Tongue (tissue), 2 donors: ENCODE measurements around the gene SMLR1. TPM values are rescaled to one million over a fixed set of nuclear protein-coding genes. Genes with fewer than 3 reads are reported as not detected.
"Not testable (repeated sequence)": the region's sequence is repeated elsewhere in the genome, so short reads cannot be mapped to it uniquely, and the experiment has no call there.

Source experiments
- DNase-seq: peaks from one replicate; pipeline ENCODE4 v3.0.0-alpha.2; 2015
- total RNA-seq: library from RNA; depleted of rRNA; stranded (reverse); fragments of >200 nt; gene quantifications from one replicate; pipeline ENCODE4 v1.2.3, GENCODE V29; 2014

The SMLR1 gene
- not detected for total RNA-seq

DNA sequence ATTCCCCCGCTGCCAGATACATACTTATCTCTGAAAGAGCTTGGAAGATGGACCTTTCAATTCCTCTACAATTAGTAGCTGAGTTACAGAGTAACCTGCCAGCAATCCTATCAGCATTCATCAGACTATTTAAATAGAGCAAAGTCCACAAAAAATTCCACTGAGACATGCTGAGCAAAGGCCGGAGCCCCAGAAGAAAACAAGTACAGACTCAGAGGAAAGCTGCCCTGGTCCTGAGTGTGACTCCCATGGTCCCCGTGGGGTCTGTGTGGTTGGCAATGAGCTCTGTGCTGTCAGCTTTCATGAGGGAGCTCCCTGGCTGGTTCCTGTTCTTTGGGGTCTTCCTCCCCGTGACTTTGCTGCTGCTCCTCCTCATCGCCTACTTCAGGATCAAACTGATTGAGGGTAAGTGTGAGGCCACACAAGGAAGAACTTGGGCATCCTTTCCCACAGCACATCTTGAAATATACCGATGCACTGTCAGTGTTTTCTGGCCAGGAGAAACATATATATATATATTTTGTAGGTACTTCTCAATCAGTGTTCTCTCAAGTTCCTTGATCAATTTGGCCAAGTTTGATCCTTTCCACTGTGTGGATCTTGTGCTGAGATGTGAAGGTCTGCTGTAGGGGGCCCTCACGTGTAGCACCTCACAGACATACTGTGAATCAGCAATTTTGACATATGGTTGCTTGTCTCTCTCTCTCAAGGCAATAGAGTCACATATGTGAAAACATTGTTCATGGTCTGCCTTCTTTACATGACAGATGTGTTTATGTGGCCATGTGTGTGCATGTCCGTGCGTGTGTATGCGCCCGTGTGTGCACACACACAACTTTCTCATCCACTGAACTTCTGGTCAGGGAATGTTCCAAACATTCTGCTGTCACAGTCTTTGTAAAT lies at the start of gene SMLR1:
Gene SMLR1, plus strand, starts transcription at position 160 of the 903 bp plus-strand sequence. Its CDS starts 8 bp downstream, at position 168.
- DNase-seq, result no peak

DNA sequence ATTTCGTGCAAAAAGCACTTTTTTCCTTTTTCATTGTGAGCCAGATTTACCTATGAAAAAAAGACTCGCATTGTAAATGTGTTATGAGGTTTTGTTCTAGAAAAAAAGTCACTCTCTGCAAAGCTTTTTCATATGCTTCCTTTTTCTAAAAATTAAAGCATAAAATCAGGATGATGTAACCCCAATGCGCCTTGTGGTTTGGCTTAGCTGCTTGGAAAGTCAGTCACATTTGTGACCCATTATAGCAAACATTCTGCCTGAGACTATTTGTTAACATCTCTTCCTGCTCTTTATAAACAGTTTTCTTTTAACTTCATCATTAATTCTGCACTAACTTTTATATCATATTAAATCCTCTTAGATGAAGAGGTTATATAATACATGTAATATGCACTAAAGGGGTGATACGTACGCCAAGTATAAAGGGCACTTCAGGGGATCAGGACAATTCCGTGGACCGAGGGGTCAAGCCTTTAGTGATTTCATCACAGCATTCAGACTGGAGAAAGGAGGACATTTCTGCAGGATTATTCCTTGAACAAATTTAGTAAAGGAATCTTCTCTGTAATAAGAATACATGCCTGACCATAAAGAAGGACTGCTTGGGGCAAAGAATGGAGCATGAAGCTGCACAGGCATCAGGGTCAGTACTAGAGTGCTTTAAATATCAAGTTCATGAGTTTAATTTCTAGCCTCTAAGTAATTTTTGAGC lies 48.1 kb upstream of the SMLR1 start:
- DNase-seq, result peak; percentile 30

DNA sequence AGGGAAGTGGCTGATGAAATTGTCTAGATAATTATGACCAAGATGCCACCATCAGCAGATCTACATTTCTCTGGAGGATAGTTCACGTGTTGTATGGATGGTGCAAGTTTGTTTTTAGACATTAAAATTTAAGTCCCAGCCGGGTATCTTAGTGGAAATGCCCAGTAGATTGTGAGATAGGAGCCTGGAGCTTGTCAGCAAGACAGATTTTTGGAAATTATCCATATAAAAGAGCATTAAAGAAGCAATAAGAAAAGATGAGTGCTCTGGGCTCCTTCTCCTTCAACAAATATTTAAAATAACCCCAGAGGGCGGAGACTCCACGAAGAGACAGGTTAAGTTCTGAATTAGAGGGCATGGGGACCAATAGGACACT lies 47.6 kb upstream of the SMLR1 start:
- DNase-seq, result no peak

DNA sequence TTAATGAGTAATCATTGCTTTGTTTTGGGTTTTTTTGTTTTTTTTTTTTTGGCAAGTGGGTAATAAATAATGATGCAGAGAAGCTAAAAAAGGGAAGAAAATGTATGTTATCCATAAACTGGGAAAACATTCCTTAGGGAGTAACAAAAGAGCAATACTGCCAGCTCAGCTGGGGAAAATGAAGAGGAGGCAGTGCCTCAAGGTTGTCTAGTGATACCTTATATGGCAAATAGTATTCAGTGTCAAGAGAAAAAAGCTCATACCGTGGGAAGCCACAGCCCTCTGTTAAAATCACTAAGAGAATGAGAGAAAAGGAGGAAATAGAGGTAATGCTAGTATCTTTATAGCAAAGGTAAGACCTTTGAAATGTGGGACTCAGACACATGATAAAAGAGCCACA lies 47.1 kb upstream of the SMLR1 start:
- no peak for DNase-seq

DNA sequence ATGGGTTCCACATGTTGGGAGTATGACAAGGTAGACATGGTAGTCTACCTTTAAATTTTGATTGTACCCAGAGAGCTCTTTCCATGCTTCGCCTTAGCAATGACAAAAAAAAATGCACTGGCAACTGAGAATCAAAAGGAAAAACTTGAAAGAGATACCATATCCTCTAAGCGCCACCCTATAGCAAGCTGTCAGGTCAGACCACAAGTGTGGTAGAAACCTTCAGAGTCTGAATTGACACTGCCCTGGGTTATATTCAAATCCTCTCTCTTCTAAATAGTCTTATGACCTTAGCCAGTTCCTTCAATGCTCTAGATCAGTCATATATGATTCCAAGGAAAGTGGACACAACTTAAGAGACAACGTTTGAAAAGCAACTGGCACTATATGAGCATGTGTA lies 45.6 kb upstream of the SMLR1 start:
- DNase-seq, result no peak

DNA sequence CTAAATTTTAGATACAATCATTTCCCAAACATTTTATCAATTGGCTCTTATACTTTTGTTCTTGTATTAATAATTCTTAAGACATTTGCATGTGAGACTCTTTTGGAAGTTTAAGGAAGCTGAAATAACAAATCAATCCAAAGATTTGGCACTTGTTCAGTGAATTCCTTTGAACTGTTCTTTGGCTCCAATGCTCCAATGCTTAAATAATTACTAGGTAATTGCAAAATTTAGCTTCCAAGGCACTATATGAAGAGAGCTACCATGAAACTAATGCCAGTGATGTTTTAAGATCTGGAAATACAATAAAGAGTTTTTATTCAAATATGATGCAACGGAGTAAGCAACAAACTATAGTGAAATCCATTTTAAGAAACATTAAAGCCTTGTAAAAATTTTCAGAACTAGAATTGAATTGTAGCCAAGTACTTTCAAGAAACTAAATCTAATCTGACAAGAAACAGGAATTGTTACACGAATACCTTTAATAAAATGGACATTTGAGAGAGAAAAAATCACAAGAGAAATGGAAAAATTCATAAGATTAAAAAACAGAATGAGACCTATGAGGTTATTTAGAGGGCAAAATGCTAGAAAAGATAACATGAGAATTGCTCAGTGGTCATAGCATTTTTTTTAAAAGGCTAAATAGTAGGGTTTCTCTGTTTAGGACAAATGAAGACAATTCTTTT lies 43.6 kb upstream of the SMLR1 start:
- DNase-seq, result peak; percentile 6

DNA sequence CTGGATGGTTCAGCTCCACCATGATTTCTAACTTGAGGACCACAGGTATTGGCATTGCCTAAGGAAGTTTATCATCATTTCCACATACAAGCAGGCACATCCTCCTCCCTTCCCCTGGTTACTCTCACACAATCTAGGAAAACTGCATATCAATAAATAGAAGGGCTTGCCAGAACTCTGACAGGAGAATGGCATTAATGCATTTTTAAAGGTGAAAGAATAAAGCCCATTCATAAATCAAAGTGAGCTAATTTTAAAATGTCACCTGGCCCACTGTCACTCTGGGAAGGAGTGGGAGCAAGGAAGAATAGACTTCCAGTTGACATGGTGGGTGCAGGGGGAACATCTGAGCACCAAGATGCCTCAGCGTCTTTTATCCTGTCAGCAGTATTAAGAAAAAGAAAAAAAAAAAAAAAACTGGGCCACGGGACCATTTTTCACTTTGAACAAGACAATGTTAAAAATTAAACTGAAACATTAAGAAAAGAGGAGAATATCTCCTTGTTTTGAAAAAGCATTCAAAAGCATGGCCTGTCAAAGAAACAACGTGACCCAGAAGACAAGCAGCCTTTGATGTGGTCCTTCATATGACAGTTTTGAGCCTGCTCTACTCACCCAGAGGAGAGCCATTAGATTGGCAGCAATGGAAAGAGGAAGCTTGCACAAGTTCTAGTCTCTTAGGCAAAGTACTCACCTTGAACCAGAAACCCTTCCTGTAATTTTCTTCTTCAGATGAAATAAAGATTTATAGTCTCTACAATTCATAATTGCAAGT lies 39.3 kb upstream of the SMLR1 start:
- DNase-seq, result no peak

DNA sequence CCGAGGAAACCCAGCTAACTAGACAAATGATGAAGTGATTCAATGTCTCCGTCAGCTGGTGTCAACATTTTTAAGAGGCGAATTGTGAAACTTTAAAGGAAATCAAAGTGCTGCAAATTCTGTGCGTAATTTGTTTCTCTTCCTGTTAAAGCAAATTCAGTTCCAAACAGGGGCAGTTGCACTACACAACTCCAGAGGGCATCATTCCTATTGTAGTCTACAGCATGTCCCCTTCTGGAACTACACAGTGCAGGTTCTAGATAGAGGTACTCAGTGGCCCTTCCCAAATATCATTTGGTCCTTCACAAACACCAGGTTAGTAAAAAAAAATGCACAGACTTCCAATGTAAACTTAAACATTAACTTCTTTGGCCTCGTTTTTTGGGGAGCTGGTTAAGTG lies 38.3 kb upstream of the SMLR1 start:
- no peak for DNase-seq

DNA sequence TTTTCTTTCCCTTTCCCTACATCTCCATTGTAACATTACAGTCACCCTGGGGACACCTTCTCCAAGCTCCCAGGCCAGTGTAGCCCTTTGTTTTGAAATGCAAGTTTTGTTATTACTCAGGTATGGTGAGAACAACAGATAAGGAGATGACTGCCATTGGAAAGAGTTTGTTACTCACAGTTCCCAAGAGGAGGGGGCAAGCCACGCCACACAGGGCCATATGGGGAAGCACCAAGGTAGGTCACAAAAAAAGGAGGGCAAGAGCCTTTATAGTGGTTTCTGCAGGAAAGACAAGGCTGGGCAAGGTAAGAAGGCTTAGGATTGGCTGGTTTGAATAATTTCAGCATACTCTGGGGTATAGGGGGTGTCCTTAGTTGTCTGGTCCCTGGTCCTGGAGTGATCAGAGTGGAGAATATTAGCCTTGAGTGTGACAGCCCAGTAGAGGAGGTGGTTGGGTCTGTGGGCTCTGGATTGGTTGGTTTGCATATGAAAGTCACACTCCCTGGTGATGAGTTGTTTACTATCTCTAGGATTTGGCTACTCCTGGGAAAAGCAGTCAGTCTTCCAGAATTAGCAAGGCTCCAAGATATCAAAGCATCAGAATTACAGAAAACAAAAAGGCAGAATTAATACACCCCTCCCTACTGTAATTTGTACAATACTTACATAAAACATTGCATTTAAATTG lies 33.1 kb upstream of the SMLR1 start:
- no peak for DNase-seq

DNA sequence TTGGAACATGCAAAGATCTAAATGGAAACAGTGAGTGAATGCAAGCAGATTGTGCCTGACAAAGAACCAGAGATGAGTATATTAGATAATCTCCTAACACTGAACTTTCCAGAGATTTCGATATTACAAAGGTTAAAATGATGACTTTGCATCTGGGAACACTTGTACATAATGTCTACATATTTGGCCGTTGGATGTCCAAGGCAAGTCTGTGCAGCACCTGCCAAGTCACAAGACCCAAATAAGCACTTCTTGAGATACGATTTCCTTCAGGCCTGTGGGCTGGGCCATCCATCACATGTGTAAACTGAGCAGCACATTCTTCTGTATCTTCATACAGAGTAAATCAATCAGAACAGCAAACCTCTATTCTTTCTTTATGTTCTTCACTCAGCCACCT lies 32.5 kb upstream of the SMLR1 start:
- DNase-seq, result peak; percentile 9

DNA sequence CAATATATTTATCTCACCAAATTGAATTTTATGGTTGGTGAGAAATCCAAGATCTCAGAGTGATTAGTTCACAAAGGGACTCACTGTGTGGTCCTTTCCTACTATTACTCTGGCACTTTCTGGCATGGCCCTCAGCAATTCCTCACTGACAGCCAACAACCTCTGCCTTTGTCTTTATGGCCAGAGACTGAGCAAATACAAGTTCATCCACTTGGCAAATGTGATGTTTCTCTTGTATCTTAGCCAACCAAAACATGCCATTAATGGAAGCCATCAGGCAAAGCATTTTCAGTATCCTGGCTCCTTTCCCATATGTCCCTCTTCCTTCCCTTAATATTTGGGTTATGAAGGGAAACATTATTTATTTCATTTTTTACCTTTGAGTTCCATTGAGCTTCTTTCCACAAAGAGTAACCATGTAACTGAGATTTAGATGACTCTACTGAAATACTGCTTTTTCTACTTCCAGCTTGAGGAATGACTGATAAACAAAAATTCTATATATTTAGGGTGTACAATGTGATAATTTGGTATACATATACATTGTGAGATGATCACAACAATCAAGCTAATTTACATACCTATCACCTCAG lies 30.8 kb upstream of the SMLR1 start:
- peak; percentile 46 for DNase-seq

DNA sequence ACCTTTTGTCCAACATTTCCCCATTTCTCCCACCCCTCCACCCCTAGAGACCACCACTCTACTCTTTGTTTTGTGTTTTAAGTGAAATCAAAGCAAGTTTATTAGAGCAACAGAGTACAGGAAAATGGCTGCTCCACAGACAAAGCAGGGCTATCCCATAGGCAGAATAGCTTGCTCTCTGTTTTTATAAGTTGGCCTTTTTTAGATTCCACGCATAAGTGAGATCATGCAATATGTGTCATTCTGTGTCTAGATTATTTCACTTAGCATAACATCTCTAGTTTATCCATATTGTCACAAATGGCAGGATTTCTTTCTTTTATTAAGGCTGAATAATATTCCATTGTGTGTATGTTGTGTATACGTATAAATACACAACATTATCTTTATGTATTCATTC lies 30.1 kb upstream of the SMLR1 start:
- no peak for DNase-seq

DNA sequence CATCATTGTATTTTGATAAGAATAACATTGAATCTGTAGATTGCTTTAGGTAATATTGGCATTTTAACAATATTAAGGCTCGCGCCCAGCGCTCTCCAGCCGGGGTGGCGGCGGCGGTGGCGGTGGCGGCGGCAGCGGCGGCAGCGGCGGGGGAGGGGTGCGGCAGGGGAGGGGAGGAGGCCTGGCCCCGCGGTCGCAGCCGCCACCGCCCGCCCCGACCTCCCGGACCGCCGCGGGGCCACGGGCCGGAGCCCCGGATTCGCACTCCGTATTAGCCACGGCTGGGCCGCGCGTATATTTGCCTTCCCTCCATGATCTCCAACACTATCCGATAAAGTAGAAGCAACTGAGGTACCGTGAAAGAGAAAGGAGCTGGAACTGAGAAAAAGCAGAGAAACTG lies 25.8 kb upstream of the SMLR1 start:
- not testable (repeated sequence) for DNase-seq

DNA sequence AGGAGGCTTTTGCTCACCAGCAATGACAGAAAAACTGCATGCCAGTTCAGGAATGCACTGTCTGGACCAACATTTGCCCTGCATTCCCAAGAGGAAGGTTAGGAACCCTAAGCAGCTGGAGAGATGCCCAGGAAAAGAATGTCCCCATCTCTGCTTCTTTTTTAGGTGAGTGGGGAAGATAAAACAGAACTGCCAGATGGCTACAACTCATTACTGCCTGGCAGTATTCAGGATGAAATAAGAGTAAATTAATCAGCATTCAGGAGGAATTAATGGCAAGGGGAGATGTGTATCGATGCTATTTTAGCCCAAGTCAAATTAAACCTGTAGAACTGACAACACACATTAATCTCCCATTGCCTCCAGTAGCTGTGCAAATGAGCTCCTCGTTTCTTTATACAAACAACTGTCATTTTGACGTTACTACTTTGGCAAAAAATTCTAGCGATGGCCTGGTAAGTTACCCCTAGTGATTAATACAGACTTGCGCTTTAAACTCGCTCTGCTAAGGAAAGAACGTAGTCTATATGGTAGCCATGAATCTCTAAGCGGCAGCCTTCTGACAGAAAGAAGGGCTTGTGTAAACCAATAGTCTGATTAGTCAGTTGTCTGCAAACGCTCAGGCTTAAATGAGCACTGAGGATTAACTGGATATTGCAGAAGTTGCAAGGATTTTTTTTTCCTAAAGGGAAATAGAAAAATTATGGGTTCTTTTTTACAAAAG lies 16.7 kb upstream of the SMLR1 start:
- peak; percentile 13 for DNase-seq

DNA sequence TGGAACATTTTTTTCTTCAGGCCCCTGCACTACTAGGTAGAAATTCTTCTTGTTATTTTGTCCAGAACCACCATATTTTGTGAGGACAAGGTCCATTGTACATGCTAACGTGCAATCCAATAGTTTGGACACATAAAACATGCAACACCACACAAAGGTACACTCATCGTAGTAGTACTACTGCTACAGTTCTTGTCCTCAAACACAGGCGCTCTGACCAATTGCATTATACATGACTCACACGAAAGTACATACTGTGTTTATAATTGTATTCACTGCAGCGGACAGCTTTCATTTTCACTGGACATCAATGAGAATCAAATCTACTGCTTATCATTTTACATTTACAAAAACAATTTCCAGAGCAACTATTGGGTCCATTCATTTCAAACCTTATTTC lies 15.3 kb upstream of the SMLR1 start:
- no peak for DNase-seq

DNA sequence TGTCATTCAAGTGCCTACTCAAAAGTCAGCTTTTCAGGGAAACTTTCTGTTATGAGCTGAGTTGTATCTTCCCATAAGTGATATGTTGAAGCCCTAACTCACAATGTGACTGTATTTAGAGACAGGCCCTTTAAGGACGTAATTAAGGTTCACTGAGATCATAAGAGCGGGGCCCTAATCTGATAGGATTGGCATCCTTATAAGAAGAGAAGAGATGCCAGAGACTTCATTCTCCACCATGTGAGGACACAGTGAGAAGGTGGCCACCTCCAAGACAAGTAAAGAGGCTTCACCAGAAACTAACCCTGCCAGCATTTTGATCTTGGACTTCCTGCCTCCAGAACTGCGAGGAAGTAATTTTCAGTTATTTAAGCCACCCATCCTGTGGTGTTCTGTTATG lies 12.7 kb upstream of the SMLR1 start:
- no peak for DNase-seq

DNA sequence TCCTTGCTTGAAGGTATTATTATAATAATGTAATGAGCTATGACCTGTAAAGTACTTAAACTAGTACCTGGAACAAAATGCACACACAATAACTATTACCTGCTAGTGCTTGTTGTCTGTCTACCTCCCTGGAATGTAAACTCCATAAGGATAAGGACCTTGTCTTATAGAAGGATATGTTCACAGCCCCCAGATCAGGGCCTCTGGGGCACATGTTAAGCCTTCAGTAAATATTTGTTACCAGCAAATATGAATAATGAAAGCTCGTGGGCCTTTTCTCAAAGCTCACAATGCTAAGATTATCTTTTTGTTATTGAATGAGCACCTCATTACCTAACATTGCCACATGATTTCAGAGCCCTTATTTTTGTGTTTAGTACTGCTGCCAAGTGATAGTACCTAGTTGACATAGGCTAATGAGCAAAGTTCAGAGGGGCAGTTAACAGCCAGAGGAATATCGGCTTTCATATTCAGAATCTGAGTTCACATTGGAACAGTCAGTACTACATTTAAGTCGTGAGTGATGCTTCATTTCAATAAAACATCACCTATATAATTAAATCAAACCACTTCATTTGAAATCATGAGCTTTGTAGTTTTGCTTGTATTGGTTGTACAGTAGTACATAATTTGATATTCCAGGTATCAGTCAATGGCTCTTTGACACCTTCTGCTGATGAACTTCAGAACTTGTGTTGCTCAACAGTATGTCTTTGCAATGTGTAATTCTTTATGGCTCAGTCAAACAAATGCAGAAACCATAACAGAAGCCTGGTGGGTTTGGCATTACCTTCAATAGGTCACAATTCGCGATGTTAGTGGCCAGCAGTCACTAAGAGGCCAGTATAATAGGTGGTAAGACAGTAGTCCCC lies 11.8 kb upstream of the SMLR1 start:
- no peak for DNase-seq

DNA sequence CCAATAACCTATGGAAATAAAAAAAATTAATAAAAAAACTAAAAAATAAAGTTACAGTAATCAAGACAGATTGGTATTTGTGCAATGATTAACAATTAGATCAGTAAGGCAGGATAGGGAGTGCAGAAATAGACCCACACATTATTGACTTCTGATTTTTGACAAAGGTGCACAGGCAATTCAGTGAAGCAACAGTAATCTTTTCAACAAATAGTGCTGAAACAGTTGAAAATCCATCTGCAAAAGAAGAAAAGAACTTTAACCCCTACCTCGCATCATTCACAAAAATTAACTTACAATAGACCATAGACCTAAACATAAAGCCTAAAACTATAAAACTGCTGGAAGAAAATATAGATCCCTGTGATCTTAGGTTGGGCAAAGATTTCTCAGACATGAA lies 4.5 kb upstream of the SMLR1 start:
- DNase-seq, result no peak

DNA sequence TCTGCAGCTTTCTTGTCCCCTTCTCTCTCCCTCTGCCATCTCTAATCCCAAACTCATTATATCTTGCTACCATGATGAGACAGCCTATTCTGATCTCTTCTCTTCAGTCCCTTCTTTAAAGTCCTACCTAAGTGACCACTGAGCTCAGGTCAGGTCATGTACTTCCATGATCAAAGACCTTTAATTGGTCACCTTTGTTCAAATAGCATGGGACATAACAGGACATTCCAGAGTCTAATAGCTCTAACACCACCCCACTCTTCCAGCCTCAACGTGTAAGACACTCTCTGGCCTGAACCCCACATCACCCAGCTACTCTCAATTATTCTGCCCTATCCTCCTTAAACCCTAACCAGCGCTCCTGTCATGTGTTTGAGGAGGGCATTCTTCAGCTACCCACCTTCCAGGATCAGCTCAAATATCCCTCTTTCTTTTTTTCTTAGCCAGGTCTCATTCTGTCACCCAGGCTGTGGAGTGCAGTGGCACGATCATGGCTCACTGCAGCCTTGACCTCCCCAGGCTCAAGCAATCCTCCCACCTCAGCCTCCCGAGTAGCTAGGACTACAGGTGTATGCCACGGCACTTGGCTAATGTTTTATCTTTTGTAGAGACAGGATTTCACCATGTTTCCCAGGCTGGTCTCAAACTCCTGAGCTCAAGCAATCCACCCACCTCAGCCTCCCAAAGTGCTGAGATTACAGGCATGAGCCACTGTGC lies 2.1 kb upstream of the SMLR1 start:
- DNase-seq, result no peak
